T1000 (cell line): ENCODE data around the gene NFE2L2.
A peak's percentile ranks its signal among the peaks of the same experiment; 100 is the strongest.
"Not testable (repeated sequence)": the region's sequence is repeated elsewhere in the genome, so short reads cannot be mapped to it uniquely, and the experiment has no call there.

Experiments
- DNase-seq: peaks from one replicate; lab custom pipeline; 2025; ENCODE audit warnings: mixed read lengths; lab: John Stamatoyannopoulos, UW

The NFE2L2 gene

DNA sequence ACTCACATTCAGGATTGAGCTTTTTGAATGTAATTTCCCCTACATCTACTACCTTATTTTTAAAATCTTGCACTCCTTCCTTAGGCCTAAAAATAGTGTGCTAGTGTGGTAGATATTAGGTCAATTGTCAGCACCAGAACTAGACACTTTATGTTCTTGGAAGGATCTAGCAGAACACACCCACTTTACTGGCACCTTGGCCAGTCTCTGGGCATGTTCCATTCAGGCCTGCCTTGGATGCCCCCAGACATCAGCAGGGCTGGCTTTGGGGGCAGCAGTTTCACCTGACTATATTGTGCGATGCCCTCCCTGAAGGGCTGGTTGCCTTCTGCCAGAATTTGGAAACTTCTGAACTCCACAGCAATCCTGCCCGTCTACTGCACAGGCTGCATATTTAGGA is 15.3 kb upstream of the NFE2L2 start:
- no peak for DNase-seq

DNA sequence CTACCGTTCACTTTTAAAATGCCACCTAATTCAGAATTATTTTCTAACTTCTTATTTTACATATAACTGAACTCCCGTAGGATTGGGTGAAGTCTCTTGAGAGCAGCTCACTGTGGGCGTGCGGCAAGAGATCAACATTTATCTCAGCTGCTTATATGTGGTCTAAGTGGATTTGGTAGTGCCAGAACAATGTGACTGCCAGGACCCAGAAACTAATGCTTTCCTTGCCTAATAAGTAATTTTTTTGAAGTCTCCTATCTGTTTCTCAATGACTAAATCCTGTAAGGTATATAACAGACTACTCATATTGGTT is 11.2 kb upstream of the NFE2L2 start:
- no peak for DNase-seq

GRCh38 chr2:177275040-177275742 is 10.7 kb upstream of the NFE2L2 start:
- DNase-seq, result no peak

DNA sequence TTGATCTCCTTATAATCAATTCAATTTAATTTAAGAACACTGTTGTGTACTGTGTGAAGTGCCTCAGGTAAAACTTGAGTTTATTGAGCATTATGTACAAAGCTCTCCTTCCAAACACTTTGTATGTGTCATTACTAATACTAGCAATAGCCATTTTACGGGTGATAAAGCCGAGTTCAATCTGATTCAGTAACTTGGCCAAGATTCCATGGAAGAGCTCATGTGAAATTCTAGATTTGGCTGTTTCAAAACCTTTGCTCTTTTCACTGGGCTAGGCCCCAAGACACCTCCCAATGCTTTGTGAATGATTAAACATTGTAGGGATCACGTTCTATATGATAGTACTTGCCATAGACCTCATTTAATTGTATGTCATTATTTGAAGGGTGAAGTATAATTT is 8.9 kb upstream of the NFE2L2 start:
- no peak for DNase-seq

- DNase-seq, result no peak
Measured at GRCh38 chr2:177272765-177273164, 8.2 kb upstream of the NFE2L2 start.

DNA sequence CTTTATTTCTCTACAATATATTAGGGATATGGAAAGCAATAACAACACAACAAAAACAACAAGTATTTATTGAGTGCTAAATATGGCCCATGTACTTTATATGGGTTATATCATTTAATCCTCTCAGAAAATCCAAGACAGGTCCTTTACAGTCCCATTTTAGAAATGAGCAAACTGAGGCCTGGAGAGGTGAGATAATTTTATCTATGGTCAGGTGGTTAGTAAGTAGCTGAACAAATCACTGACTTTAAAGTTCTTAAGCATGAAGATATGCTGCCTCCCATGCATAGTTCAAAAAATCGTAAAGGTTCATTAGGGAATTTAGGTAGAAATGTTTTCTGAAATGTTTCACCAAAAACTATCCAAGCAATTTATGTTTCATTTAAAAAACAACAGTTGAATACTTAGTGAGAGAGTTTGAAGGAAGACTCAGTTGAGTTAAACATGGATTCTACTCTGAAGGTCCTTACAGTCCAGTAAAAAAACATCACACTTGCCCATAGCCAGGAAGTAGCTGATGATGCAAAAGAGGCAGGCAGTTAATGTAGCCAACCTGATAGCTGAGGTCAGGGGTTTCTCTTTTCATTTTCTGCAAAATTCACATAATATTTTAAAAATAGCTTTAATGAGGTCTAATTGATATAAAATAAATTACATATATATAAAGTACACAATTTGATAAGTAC is 7.6 kb upstream of the NFE2L2 start:
- no peak for DNase-seq

DNA sequence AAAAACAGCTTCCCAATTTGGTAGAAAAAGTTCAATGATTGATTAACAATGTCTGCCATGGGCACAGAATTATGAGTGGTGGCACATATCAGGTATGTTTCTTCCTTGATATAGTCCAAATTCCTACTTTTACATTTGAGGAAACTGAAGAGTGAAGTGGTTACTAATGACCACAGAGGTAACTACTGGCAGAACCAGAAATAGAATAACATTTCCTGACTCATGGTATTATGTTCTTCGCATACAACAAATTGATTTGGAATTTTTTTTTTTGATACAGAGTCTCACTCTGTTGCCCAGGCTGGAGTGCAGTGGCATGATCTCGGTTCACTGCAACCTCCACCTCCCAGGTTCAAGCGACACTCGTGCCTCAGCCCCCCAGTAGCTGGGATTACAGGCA is 6.0 kb upstream of the NFE2L2 start:
- no peak for DNase-seq

DNA sequence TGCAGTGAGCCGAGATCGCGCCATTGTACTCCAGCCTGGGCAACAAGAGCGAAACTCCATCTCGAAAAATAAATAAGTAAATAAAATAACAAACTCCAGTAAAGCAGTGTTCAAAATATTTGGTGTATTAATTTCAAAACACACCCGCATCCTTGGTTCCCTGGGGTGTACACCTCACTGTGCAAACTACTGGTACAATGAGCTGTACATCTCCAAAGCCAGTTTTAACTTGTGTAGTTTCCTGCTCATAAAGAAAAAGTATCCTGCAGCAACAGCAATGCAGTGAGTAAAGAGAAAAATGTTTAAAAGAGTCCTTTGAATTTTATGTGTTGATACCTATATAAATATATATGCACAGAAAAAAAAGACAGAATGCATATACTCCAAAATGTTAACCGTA is 4.4 kb upstream of the NFE2L2 start:
- no peak for DNase-seq

DNA sequence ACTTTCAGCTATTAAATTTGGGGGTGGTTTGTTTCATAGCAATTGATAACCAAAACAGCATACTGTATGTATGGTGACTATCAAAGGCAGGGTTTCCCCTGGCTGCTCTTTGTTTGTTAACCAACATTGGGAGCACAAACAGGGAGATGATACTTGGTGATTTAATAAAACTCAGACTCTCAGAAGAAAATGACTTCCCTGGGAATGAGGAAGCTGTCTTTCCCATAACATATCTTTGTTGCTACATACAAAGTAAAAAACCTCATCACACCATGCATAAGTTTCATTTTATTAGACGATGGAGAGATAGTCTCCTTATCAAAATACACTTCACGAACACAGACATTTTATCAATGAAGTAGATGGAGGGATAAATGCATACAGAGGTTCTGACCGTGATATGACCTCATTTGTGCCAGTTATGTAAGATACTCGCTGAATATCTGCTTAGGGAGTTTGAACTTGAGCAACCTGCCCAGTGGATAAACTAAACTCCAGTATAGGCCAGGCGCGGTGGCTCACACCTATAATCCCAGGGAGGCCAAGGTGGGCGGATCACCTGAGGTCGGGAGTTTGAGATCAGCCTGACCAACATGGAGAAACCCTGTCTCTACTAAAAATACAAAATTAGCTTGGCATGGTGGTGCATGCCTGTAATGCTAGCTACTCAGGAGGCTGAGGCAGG is 3.8 kb upstream of the NFE2L2 start:
- DNase-seq, result no peak

GRCh38 chr2:177266955-177267354 is 2.4 kb upstream of the NFE2L2 start:
- not testable (repeated sequence) for DNase-seq

GRCh38 chr2:177265824-177266817 is 1.6 kb upstream of the NFE2L2 start:
- DNase-seq, result no peak

DNA sequence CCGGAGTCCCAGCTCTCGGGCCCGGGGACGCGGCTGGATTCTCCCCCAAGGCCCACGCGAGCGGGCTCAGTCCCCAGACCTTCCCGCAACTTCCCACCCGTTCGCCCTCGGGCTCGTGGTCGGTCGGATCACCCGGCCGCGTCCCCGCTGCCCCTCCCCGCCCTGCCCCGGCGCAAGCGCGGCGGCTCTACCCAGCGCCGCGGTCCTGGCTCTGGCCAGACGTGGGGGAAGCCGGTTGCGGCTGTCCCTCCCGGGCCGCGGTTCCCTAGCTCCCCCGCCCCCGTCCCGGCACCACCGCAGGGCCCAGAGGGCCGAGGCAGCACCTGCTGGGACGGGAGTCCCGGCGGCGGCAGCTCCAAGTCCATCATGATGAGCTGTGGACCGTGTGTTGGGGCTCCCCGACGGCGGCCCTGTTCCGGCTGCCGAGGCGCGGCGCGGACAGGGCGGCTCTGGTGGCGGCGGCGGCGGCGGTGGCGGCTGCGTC is 276 bp downstream of the NFE2L2 start:
- peak; percentile 41 for DNase-seq

DNA sequence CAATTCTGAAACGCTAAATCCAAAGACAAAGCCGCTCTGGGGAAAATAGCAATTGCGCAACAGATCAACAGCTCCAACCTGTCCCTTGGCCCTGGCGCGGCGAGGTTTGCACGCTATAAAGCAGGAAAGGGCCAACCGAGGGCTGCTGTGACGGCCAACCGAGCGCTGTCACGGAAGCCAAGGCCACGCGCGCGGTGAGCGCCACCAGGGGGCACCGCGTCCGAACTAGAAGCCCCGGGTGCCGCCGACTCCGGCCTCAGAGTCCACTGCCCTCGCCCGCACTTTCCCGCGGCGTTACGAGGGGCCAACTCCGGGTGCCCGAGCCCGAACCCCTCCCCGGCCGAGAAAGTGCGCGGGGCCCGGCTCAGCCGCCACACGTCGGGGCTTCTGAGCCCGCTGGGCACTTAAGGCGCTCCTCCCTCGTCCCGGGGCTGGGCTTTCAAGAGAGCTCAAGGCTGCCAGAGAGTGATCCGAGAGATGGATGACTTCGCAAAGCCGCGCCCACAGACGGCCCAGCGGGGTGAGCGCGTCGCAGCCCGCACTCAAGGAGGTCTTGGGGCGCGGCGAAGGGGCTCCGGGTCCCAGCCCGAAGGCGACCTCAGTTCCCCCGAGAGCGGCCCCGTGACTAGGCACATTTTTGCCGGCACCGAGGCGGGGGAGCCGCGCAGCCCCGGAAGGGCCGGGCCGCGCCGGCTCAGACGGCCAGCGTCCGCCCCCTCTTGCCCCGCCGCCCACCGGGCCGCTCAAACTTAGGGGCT is 897 bp downstream of the NFE2L2 start:
- DNase-seq, result peak; percentile 91

GRCh38 chr2:177262958-177263450 is 1.5 kb downstream of the NFE2L2 start:
- DNase-seq, result no peak

GRCh38 chr2:177262092-177262491 is 2.4 kb downstream of the NFE2L2 start:
- no peak for DNase-seq

DNA sequence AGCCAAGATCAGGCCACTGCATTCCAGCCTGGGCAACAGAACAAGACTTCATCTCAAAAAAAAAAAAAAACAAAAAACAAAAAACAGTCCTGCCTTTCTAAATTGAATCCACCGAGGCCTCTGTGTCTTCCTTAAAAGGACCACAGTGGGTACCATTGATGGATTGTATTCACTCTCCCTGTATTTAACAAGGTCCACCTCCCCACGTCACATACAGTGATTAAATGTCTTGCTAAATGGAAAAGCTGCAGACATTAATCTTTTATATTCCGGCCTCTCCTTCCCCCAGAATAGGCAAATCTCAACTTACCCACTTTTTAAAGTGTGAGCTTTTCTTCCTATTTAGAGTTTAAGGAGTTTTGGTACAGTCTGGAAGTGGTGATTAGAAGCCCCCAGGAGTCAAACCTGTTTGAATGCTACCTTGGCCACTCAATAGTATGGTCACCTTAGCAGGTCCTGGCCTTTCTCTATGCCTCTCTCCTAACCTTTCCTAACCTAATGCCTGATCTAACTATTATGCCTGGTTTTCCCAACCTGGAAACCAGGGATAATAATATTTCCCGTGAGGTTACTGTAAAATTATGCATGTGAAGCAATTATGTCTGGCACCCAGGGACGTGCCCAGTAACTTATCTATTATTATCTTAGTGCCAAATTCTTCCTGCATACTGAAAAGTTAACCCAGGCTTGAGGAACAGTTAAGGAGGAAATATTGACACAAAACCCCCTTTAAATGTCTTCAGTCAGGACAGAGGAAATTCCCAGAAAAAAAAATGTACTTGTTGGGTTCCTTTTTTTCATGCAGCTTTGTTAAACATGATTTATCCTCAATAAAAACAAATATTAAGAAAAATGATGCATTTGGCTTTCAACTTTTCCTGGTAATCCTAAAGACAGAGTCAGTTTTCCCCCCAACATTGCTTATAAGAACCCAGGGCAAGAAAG is 3.1 kb downstream of the NFE2L2 start:
- DNase-seq, result no peak

DNA sequence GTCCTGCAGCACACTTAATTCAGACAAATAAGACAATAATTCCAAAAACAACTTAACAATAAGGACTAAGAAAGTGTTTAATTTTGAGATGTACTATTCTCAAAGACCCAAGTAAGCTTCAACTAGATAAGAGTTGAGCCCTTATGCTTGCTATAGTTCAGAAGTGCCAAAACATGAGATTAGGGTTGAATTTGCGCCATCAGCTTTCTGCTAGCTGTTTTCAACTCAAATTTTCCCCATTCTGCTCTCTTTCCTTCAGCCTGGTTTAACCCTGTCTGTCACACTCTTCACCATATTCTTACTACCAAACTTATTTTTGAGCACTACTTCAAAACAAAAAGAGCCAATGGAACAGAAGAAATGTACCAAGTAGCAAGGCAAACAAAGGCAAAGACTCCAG is 4.1 kb downstream of the NFE2L2 start:
- DNase-seq, result no peak

GRCh38 chr2:177258059-177258458 is 6.5 kb downstream of the NFE2L2 start:
- DNase-seq, result no peak

DNA sequence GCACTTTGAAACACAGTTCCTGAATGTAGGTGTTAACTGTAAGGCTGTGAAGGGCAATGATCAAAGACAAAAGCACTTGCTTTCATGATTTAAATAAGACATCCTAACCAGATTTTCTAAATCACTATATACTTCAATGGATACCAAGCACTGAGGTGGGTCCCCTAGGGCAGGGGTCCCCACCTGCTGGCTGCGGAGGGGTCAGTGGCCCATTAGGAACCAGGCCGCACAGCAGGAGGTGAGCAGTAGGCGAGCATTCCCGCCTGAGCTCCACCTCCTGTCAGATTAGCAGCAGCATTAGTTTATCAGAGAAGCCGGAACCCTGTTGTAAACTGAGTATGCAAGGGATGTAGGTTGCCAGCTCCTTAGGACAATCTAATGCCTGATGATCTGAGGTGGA is 7.1 kb downstream of the NFE2L2 start:
- no peak for DNase-seq

DNA sequence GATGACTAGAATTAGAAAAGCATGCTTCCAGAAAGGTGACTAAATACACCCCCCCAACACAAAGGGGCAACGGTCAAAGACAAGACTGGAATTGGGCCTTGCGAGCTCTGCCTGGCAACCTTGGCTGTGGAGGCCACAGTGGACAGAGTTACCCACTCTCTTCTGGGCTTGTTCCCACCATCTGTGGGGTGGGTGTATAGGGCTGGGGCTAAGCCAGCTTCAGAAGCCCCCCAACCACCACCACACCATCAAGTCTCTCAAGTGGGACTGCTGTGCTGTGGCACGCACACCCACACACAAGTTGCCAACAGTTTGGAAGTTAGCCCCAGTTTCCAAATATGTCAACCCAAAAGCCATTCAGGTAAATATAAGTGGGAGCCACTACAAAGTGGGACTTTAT is 7.8 kb downstream of the NFE2L2 start:
- DNase-seq, result no peak
